Gastrocnemius medialis (tissue), 4 donors: ENCODE data around the gene KRTAP29-1.

Source experiments
- CTCF ChIP-seq, 5 experiments: fragments of 450-650 bp in 3 of 5; fragments of 200-600 bp in 2 of 5; sonication (generic) in 2 of 5; IDR thresholded peaks in 4 of 5; conservative IDR thresholded peaks in 1 of 5; 1 replicate in 4 of 5; 2 replicates in 1 of 5; pipeline ENCODE4 v1.5.1; 2016 to 2019; ENCODE audit warnings: antibody characterized with exemption in 5 of 5, mild to moderate bottlenecking in 3 of 5, moderate library complexity in 3 of 5
- POLR2A ChIP-seq, 2 donors: fragments of 450-650 bp; IDR thresholded peaks; one replicate each; pipeline ENCODE4 v1.6.1; 2017; ENCODE audit warnings: antibody characterized with exemption in 2 of 2, mild to moderate bottlenecking in 2 of 2, moderate library complexity in 2 of 2

GRCh38 chr17:41333098-41333497 lies 30.4 kb upstream of the KRTAP29-1 start:
- TF ChIP-seq CTCF (IDR thresholded peaks at IDR 0.05 in 4 of 5, conservative IDR thresholded peaks at IDR 0.05 in 1 of 5) (no peak), POLR2A (IDR thresholded peaks at IDR 0.05) (no peak)
